ENCODE data around the gene MPDU1. TPM values are rescaled to one million over a fixed set of nuclear protein-coding genes. Genes with fewer than 3 reads are reported as not detected.

The MPDU1 gene
- total RNA-seq, 1 donor from 2014 or later, result 35.1 TPM

GRCh38 chr17:7559320-7560171 lies 24.1 kb upstream of the MPDU1 start:
- DNase-seq (ENCODE audit: low spot score in 2 of 2) (no peak), FAIRE-seq (no peak)

DNA sequence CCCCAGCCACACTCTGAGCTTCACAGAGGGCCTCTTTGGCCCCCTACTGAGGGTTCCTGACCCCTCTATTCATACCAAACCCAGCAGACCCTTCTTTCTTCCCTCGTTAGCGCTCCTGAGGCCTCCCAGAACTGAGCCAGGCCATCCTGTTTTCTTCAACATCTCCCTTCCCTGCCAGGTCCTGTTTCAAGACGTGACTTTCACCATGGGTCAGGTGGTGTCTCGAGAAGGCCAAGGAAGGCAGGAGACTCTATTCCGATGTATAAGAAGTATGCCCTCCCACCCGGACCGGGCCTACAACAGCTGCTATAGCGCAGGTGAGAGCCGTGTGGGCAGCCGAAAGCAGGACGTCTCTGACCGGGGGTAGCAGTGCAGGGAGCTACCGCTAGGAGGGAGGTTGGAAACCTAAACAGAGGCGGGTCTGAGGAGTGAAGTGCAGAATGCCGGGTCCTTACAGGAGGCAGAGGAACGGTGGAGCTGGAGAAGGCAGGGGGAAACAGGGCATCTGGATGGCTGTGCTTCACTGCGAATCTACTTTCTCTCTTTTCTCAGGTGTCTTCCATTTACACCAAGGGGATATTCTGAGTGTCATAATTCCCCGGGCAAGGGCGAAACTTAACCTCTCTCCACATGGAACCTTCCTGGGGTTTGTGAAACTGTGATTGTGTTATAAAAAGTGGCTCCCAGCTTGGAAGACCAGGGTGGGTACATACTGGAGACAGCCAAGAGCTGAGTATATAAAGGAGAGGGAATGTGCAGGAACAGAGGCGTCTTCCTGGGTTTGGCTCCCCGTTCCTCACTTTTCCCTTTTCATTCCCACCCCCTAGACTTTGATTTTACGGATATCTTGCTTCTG lies 23.3 kb upstream of the MPDU1 start:
- no peak for DNase-seq (ENCODE audit: low spot score in 2 of 2)
- FAIRE-seq, result no peak

GRCh38 chr17:7561028-7561575 lies 22.6 kb upstream of the MPDU1 start:
- DNase-seq (ENCODE audit: low spot score in 2 of 2), result peak; percentile 91 to 92
- FAIRE-seq, result no peak

- DNase-seq (ENCODE audit: low spot score in 2 of 2) (peak; percentile 98 to 99), FAIRE-seq (no peak)
These were observed 22.0 kb upstream of the MPDU1 start, which contains the start of gene SENP3 for GRCh38 chr17:7561589-7562207. Gene SENP3 (plus strand): TSS chr17:7561919. CDS start chr17:7563077, 1,158 bp downstream.

DNA sequence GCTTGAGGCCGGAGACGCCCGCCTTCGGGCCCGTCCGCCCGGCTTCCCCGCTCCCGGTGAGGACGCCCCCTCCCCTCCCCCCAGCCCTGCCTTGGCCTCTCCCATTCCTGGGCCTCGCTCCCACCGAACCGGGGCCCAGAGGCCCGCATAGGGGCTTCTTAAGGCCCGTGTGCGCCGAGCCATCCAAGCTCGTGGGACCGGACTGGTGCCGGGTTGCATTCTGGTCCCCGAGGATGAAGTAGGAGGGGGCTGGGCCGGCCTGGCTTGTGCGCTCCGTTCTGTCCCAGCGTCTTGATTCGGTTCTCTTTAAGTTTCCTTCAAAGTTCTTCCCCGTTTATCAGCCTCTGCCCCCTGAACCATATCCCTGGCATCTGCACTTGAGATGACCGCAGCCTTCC lies 21.4 kb upstream of the MPDU1 start:
- FAIRE-seq, result no peak

GRCh38 chr17:7563115-7563869 lies 20.4 kb upstream of the MPDU1 start:
- DNase-seq (ENCODE audit: low spot score in 2 of 2), result no peak
- FAIRE-seq, result no peak

More for the DNA sequence above, 21.4 kb upstream of the MPDU1 start:
- DNase-seq (ENCODE audit: low spot score in 2 of 2), result no peak

GRCh38 chr17:7569571-7569970 lies 14.1 kb upstream of the MPDU1 start:
- DNase-seq (ENCODE audit: low spot score in 2 of 2) (no peak), FAIRE-seq (no peak)

GRCh38 chr17:7570351-7570750 lies 13.3 kb upstream of the MPDU1 start:
- no peak for FAIRE-seq
- DNase-seq (ENCODE audit: low spot score in 2 of 2), result no peak

DNA sequence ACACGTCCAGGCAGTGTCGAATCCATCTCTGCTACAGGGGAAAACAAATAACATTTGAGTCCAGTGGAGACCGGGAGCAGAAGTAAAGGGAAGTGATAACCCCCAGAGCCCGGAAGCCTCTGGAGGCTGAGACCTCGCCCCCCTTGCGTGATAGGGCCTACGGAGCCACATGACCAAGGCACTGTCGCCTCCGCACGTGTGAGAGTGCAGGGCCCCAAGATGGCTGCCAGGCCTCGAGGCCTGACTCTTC lies 11.4 kb upstream of the MPDU1 start:
- no peak for DNase-seq (ENCODE audit: low spot score in 2 of 2)
- FAIRE-seq, result no peak

DNA sequence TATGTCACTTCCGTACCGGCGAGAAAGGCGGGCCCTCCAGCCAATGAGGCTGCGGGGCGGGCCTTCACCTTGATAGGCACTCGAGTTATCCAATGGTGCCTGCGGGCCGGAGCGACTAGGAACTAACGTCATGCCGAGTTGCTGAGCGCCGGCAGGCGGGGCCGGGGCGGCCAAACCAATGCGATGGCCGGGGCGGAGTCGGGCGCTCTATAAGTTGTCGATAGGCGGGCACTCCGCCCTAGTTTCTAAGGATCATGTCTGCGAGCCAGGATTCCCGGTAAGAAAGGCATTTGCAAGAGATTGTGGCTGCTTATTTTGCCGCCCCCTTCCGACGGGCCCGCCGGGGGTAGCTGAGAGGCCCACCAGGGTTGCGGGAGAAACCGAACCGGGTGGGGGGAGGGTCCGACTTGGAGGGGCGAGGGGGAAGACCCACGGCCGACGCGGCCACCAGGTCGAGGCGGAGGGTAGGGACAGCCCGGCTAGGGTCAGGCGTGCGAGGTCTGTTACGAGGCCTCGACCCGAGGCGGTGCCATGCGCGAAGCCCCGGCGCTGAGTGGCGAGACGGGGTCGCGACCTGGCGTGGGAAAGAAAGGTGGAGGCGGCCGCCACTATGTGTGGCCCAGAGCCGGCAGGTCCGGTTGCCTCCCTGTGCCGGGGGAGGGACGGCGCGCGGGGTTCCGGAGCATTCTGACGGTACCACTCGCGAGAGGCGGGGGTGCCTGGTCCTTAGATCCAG lies 10.9 kb upstream of the MPDU1 start:
- FAIRE-seq, result peak; percentile 98
- DNase-seq (ENCODE audit: low spot score in 2 of 2), result peak; percentile 99

- FAIRE-seq (no peak), DNase-seq (ENCODE audit: low spot score in 2 of 2) (peak; percentile 93 to 94)
These were observed 10.2 kb upstream of the MPDU1 start for GRCh38 chr17:7573324-7574080.

DNA sequence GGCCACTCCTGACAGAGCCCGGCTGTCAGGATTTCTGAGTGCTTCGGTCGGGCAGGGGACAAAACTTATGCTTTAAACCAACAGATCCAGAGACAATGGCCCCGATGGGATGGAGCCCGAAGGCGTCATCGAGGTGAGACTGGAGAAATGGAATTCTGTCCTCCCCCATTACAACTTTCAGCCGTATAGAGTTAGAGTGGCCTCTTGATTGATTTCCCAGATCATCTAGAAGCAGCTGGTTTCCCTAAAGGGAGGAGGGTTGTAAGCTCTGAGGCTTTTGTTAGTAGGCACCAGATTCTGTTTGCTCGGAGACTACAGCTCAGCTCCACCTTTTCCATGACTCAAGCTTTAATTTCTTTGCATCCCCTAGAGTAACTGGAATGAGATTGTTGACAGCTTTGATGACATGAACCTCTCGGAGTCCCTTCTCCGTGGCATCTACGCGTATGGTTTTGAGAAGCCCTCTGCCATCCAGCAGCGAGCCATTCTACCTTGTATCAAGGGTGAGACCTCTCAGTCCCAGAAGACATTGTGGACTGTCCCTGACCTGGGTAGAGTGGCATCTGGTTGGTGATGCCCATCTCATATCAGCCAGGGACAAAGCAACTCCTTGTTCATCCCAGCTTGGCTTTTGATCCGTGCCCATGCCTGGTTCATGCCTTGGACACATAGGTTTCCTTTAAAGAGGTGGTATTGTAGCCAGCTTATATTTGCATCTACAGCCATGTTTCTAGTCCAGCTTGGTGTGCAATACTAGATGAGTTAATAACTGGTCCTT lies 9.3 kb upstream of the MPDU1 start:
- DNase-seq (ENCODE audit: low spot score in 2 of 2) (no peak), FAIRE-seq (no peak)

GRCh38 chr17:7575481-7575883 lies 8.2 kb upstream of the MPDU1 start:
- DNase-seq (ENCODE audit: low spot score in 2 of 2) (no peak), FAIRE-seq (no peak)

DNA sequence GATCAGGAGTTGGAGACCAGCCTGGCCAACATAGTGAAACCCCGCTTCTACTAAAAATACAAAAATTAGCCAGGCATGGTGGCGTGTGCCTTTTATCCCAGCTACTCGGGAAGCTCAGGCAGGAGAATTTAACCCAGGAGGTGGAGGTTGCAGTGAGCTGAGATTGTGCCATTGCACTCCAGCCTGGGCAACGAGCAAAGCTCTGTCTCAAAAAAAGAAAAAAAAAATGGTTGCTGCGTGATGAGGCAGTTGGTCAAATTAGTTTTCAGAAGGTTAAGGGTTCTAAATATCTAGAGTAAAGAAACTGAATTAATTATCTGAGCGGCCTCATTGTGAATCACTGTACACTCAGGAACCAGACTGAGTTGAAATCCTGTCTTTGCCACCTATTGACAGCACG lies 7.7 kb upstream of the MPDU1 start:
- FAIRE-seq (no peak), DNase-seq (ENCODE audit: low spot score in 2 of 2) (no peak)

DNA sequence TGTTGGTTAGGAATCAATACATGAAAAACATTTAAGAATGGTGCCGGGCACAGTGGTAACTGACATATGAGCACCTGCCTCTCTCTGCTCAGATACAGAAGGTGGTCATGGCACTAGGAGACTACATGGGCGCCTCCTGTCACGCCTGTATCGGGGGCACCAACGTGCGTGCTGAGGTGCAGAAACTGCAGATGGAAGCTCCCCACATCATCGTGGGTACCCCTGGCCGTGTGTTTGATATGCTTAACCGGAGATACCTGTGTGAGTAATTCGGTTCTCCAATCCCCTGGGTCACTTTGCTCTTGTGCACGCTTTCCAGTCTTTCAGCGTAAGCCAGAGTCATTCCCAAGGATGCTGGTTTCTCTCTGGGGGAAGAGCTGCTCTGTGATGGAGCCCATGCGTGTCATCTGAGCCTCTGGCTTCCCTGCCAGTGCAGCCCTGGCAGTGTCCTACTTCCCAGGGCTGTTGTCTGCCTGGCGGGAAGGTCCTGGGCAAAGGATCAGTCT lies 7.2 kb upstream of the MPDU1 start:
- DNase-seq (ENCODE audit: low spot score in 2 of 2) (no peak), FAIRE-seq (no peak)

- no peak for DNase-seq (ENCODE audit: low spot score in 2 of 2)
- no peak for FAIRE-seq
These were observed 6.1 kb upstream of the MPDU1 start for GRCh38 chr17:7577327-7578199.
